CD4-positive, alpha-beta T cell treated with Interleukin-1 beta for 1 hour (primary cell): ENCODE results near the gene TFB1M.
"Not testable (repeated sequence)": the region's sequence is repeated elsewhere in the genome, so short reads cannot be mapped to it uniquely, and the experiment has no call there.

ENCODE experiments used
- DNase-seq, 2 donors: peaks; one replicate each; pipeline ENCODE4 v3.0.0-alpha.2; 2020 to 2022

The TFB1M gene

GRCh38 chr6:155314092-155314772, at the start of gene TFB1M:
Gene TFB1M (minus strand): TSS chr6:155314484. CDS start chr6:155314428, 56 bp downstream.
- DNase-seq: peak; percentile 98 to 99

- DNase-seq: not testable (repeated sequence)
Observed at GRCh38 chr6:155364021-155364420, 49.7 kb upstream of the TFB1M start.

DNA sequence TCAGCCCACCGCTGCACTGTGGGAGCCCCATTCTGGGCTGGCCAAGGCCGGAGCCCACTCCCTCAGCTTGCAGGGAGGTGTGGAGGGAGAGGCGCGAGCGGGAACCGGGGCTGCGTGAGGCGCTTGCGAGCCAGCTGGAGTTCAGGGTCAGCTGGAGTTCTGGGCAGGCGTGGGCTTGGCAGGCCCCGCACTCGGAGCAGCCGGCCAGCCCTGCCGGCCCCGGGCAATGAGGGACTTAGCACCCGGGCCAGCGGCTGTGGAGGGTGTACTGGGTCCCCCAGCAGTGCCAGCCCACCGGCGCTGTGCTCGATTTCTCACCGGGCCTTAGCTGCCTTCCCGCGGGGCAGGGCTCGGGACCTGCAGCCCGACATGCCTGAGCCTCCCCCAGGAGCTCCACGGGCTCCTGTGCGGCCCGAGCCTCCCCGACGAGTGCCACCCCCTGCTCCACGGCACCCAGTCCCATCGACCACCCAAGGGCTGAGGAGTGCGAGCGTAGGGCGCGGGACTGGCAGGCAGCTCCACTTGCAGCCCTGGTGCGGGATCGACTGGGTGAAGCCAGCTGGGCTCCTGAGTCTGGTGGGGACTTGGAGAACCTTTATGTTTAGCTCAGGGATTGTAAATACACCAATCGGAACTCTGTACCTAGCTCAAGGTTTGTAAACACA, 48.8 kb upstream of the TFB1M start:
- DNase-seq: not testable (repeated sequence)

DNA sequence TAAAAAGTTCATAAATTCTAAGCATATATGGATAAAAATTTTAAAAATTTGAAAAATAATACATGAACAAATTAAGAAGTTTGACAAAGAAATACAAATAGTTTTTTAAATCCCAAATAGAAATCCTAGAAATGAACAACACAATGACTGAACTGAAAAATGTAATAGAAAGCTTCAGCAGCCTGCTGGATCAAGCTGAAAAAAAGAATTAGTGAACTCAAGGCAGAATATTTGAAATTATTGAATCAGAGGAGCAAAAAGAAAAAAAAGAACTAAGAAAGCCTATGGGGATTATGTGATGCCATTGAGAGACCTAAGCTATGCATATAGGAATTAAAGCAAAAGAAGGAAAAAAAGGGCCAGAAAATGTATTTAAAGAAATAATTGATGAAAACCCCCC, 39.9 kb upstream of the TFB1M start:
- DNase-seq: no peak

DNA sequence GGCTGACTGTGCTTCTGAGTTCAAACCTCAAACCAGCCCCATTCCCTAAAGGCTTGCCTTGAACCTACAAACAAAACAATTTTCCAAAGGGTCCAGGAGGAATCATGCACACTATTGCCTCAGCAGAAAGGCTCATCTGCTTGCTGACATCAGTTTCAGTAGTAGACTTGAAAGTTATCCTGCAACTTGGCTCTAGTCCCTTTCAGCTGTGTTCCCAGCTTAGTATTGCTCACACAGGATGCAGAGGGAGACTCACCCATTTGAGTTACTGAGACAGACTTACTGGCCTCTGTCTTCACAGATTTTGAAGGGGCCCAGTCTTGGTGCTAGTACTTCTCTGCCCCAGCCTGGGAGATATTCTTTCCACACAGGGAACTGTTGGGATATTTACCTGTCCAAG, 38.5 kb upstream of the TFB1M start:
- no peak for DNase-seq

DNA sequence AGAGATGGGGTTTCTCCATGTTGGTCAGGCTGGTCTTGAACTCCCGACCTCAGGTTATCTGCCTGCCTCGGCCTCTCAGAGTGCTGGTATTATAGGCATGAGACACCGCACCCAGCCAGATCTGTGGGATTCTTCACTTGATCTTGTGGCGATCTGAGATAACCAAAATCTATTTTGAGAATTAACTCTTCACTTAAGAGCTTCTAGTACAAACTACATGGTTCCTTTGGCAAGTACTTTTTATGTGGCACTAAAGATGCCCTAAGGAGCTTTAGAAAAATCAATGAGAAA, 37.8 kb upstream of the TFB1M start:
- DNase-seq: no peak

DNA sequence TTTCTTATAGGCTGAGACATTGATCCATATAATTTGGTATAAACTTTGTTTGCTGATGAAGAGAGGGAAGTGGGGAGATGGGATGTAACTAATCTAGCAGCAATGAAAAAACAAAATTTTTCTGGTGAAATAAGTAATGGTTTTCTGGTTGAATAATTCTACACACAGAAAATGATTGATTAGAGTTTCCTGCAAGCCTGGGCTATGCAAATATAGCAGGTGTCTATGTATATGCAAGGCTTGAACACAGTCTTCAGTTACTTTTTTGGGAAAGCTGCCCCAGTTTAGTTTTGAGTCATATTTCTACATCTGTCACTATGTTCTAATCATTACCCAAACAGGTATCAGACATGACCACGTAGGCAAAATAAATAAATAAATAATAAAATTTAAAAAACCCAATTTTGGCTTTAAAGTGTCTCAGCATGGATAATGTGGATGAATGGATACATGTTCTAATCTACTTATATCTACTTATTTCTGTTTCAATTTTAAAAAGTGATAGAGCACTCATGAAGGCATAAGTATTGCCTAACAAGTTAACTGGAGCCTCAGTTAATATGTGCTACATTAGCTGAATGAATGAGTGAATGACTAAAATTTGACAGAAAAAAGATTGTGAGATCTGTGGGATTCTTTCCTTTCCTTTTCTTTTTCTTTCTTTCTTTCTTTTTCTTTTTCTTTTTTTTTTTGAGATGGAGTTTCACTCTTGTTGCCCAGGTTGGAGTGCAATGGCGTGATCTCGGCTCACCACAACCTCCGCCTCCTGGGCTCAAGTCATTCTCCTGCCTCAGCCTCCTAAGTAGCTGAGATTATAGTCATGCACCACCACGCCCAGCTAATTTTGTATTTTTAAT, 37.2 kb upstream of the TFB1M start:
- no peak for DNase-seq

GRCh38 chr6:155349956-155350355, 35.7 kb upstream of the TFB1M start:
- no peak for DNase-seq

DNA sequence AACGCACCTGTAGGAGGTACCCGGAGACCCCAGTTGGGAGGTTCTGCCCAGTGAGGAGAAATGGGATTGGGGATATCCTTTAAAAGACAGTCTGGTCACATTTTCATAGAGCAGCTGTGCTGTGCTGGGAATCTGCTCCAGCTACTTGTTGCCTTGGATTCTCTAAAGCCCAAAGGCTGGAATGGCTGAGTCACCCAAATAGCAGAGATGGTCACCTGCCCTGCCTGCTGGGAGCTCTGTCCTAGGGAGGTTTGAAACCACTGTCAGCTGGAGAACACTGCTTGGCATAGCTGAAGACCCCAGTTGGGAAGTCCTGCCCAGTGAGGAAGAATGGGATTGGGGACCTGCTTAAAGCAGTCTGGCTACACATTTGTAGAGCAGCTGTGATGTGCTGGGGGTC, 34.8 kb upstream of the TFB1M start:
- no peak for DNase-seq

DNA sequence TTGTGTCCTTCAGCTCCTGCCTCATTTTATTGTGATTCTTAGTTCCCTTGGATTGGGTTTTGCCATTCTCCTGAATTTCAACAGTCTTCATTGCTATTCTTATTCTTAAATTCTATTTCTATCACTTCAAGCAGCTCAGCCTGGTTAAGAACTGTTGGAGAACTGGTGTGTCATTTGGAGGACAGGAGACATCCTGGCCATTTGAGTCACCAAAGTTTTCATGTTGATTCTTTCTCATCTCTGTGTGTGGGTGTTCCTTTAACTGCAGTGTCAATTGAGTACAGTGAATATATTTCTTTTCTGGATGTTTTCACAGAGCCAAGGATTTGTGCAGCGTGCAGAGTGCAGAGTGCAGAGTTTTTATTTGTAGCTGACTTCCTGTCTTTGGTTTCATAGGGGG, 33.5 kb upstream of the TFB1M start:
- DNase-seq: no peak

DNA sequence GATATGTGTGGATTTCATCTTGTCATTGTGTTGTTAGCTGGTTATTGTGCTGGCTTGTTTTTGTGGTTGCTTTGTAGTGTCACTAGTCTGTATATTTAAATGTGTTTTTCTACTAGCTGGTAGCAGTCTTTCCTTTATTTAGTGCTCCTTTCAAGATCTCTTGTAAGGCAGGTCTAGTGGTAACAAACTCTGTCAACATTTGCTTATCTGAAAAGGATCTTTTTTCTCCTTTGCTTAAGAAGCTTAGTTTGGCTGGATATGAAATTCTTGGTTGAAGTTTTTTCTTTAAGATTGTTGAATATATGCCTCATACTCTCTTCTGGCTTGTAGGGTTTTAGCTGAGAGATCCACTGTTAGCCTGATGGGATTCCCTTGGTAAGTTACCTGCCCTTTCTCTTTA, 32.7 kb upstream of the TFB1M start:
- DNase-seq: no peak

GRCh38 chr6:155344341-155345006, 30.2 kb upstream of the TFB1M start:
- DNase-seq: no peak

GRCh38 chr6:155341130-155341828, 27.0 kb upstream of the TFB1M start:
- DNase-seq: no peak

DNA sequence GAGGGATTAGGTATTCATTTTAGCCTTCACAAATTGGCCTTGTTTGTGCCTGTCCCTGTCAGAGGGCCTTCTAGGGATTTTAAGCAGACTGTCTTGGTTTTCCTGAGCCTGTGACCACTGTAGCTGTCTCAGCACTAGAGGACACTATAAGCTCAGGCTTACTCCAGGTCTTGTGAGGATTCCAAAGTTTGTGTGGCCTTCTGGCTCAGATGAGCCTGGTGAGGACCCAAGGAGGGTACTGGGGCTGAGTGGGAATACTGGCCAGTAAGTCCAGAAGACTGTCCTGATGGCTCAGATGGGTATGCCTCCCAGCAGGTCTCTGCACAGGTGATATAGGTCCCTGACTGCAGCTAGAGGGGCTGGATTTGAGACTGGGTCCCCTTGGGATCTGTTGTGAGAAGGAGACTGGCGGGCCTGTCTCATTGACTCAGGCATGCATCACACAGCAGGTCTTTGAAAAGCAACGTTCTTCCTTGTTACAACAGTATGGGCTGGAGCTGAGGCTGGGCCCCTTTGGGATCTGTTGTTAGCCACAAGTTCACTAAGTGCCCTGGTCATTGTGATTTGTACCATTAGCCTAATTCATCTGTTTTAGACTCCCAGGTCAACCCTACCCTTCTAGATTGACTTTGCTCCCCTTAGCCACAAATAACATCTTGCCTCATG, 26.3 kb upstream of the TFB1M start:
- DNase-seq: no peak

DNA sequence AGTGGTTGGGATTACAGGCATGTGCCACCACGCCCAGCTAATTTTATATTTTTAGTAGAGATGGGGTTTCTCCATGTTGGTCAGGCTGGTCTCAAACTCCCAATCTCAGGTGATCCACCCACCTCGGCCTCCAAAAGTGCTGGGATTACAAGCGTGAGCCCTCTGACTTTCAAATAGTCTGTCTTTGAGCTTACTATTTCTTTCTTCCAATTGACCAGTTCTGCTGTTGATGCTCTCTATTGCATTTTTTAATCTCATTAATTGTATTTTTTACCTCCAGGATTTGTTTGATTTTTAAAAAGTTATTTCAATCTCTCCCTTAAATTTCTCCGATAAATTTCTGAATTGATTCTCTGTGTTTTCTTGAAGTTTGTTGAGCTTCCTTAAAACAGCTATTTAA, 25.6 kb upstream of the TFB1M start:
- not testable (repeated sequence) for DNase-seq

DNA sequence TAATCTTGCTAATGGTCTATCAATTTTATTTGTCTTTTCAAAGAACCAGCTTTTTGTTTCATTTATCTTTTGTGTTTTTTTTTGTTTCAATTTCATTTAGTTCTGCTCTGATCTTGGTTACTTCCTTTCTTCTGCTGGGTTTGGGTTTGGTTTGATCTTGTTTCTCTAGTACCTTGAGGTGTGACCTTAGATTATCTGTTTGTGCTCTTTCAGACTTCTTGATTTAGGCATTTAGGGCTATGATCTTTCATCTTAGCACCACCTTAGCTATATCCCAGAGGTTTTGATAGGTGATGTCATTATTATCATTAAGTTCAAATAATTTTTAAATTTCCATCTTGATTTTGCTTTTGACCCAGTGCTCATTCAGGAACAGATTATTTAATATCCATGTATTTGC, 24.0 kb upstream of the TFB1M start:
- DNase-seq: not testable (repeated sequence)

GRCh38 chr6:155335265-155335664, 21.0 kb upstream of the TFB1M start:
- DNase-seq: no peak

GRCh38 chr6:155334073-155334472, 19.8 kb upstream of the TFB1M start:
- DNase-seq: not testable (repeated sequence)

DNA sequence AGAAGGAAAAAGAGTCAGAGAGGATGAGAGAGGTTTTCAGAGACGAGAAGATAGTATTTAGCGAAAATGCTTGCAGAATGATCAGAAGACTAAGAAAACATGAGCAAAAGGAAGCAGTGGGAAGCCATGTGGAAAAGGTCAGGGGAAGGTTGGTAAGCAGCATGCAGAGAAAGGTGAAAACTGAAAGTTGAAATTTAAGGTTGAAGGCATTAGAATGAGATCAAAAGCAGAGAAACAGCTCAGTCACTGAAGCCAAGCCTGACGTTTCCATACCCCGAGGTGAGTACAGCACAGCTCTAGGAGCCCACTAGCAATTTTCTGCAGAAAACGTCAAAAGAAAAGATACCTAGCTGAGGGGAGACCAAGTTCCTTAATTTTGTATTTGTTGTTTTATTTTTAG, 19.1 kb upstream of the TFB1M start:
- no peak for DNase-seq

- DNase-seq: no peak
Observed at GRCh38 chr6:155330922-155331321, 16.6 kb upstream of the TFB1M start.

- DNase-seq: no peak
Observed at GRCh38 chr6:155330133-155330734, 15.9 kb upstream of the TFB1M start.
